HUES48 (cell line): Measurements from ENCODE around the gene SERINC3.

ENCODE experiments used
- H3K27ac ChIP-seq: one replicate; pipeline ENCODE4 v1.7.0; 2013; ENCODE audit warnings: low read depth, low read length, inconsistent platforms
- H3K27me3 ChIP-seq: 2 replicates; pipeline ENCODE4 v1.6.1; 2013; ENCODE audit warnings: mild to moderate bottlenecking, low read length; ENCODE audit not compliant: control insufficient read depth, insufficient read depth
- H3K36me3 ChIP-seq: 2 replicates; pipeline ENCODE4 v1.6.1; 2013; ENCODE audit warnings: low read length; ENCODE audit not compliant: control insufficient read depth, insufficient read depth
- H3K4me1 ChIP-seq: 2 replicates; pipeline ENCODE4 v1.6.1; 2013; ENCODE audit warnings: mild to moderate bottlenecking, low read length; ENCODE audit not compliant: control insufficient read depth, insufficient read depth
- H3K4me3 ChIP-seq: 2 replicates; pipeline ENCODE4 v1.5.1; 2013; ENCODE audit warnings: mild to moderate bottlenecking, low read depth, low read length
- H3K9ac ChIP-seq: 2 replicates; pipeline ENCODE4 v1.6.1; 2013; ENCODE audit warnings: mild to moderate bottlenecking, low read depth, low read length, moderate library complexity
- H3K9me3 ChIP-seq: 2 replicates; pipeline ENCODE4 v1.6.1; 2013; ENCODE audit warnings: low read length; ENCODE audit not compliant: control insufficient read depth, insufficient read depth

SERINC3 gene

GRCh38 chr20:44464514-44464913, 57.4 kb downstream of the SERINC3 start:
- Histone ChIP-seq H3K4me3 (no peak overlapping the region), H3K27ac (no peak overlapping the region), H3K36me3 (no peaks in the 10 kb centered on the region), H3K27me3 (no peaks in the 10 kb centered on the region), H3K9ac (no peak overlapping the region), H3K9me3 (no peaks in the 10 kb centered on the region), H3K4me1 (0 out of 2 replicates have a peak, but pooled peaks cover 6% of the 10 kb centered on the region)

GRCh38 chr20:44463466-44463865, 58.4 kb downstream of the SERINC3 start:
- no peaks in the 10 kb centered on the region for H3K9me3 ChIP-seq
- no peak overlapping the region for H3K9ac ChIP-seq
- H3K4me3 ChIP-seq: no peak overlapping the region
- H3K36me3 ChIP-seq: no peaks in the 10 kb centered on the region
- no peaks in the 10 kb centered on the region for H3K27me3 ChIP-seq
- H3K27ac ChIP-seq: no peak overlapping the region
- 0 out of 2 replicates have a peak, but pooled peaks cover 6% of the 10 kb centered on the region for H3K4me1 ChIP-seq

- H3K27ac ChIP-seq: no peak overlapping the region
- H3K9ac ChIP-seq: no peak overlapping the region
- no peaks in the 10 kb centered on the region for H3K27me3 ChIP-seq
- H3K4me3 ChIP-seq: no peak overlapping the region
- no peaks in the 10 kb centered on the region for H3K36me3 ChIP-seq
- H3K4me1 ChIP-seq: 0 out of 2 replicates have a peak, but pooled peaks cover 6% of the 10 kb centered on the region
- H3K9me3 ChIP-seq: no peaks in the 10 kb centered on the region
Measured at GRCh38 chr20:44461803-44462174, 60.1 kb downstream of the SERINC3 start.

- Histone ChIP-seq H3K36me3 (no peaks in the 10 kb centered on the region), H3K4me1 (0 out of 2 replicates have a peak, but pooled peaks cover 6% of the 10 kb centered on the region), H3K9ac (no peak overlapping the region), H3K4me3 (no peak overlapping the region), H3K27me3 (no peaks in the 10 kb centered on the region), H3K27ac (no peak overlapping the region), H3K9me3 (no peaks in the 10 kb centered on the region)
Measured at GRCh38 chr20:44461142-44461802, 60.6 kb downstream of the SERINC3 start.

- no peaks in the 10 kb centered on the region for H3K36me3 ChIP-seq
- H3K9me3 ChIP-seq: no peaks in the 10 kb centered on the region
- H3K4me1 ChIP-seq: 0 out of 2 replicates have a peak, but pooled peaks cover 6% of the 10 kb centered on the region
- H3K9ac ChIP-seq: no peak overlapping the region
- no peaks in the 10 kb centered on the region for H3K27me3 ChIP-seq
- H3K27ac ChIP-seq: no peak overlapping the region
- no peak overlapping the region for H3K4me3 ChIP-seq
Measured at GRCh38 chr20:44460795-44461141, 61.1 kb downstream of the SERINC3 start.

GRCh38 chr20:44459271-44459670, 62.6 kb downstream of the SERINC3 start:
- H3K4me3 ChIP-seq: no peak overlapping the region
- no peak overlapping the region for H3K27ac ChIP-seq
- no peak overlapping the region for H3K9ac ChIP-seq
- no peaks in the 10 kb centered on the region for H3K36me3 ChIP-seq
- H3K9me3 ChIP-seq: no peaks in the 10 kb centered on the region
- no peaks in the 10 kb centered on the region for H3K27me3 ChIP-seq
- 0 out of 2 replicates have a peak, but pooled peaks cover 6% of the 10 kb centered on the region for H3K4me1 ChIP-seq

- no peak overlapping the region for H3K4me3 ChIP-seq
Measured at GRCh38 chr20:44457016-44457415, 64.9 kb downstream of the SERINC3 start.

GRCh38 chr20:44456611-44457010, 65.3 kb downstream of the SERINC3 start:
- Histone ChIP-seq H3K4me1 (0 out of 2 replicates have a peak, but pooled peaks cover 4% of the 10 kb centered on the region), H3K27ac (no peak overlapping the region), H3K4me3 (no peak overlapping the region), H3K27me3 (no peaks in the 10 kb centered on the region), H3K9ac (no peak overlapping the region), H3K9me3 (no peaks in the 10 kb centered on the region), H3K36me3 (no peaks in the 10 kb centered on the region)

More at GRCh38 chr20:44457016-44457415, 64.9 kb downstream of the SERINC3 start:
- Histone ChIP-seq H3K27me3 (no peaks in the 10 kb centered on the region), H3K9ac (no peak overlapping the region), H3K36me3 (no peaks in the 10 kb centered on the region), H3K9me3 (no peaks in the 10 kb centered on the region), H3K27ac (no peak overlapping the region), H3K4me1 (0 out of 2 replicates have a peak, but pooled peaks cover 6% of the 10 kb centered on the region)

GRCh38 chr20:44455126-44455525, 66.7 kb downstream of the SERINC3 start:
- Histone ChIP-seq H3K27ac (no peak overlapping the region), H3K4me3 (no peak overlapping the region), H3K36me3 (no peaks in the 10 kb centered on the region), H3K9me3 (no peaks in the 10 kb centered on the region), H3K4me1 (no peaks in the 10 kb centered on the region), H3K27me3 (no peaks in the 10 kb centered on the region), H3K9ac (no peak overlapping the region)

GRCh38 chr20:44454306-44454963, 67.4 kb downstream of the SERINC3 start:
- Histone ChIP-seq H3K4me1 (no peaks in the 10 kb centered on the region), H3K9ac (no peak overlapping the region), H3K27me3 (no peaks in the 10 kb centered on the region), H3K36me3 (no peaks in the 10 kb centered on the region), H3K27ac (no peak overlapping the region), H3K4me3 (no peak overlapping the region), H3K9me3 (no peaks in the 10 kb centered on the region)

- no peak overlapping the region for H3K27ac ChIP-seq
- H3K27me3 ChIP-seq: no peaks in the 10 kb centered on the region
- no peaks in the 10 kb centered on the region for H3K4me1 ChIP-seq
- H3K4me3 ChIP-seq: no peak overlapping the region
- H3K36me3 ChIP-seq: no peaks in the 10 kb centered on the region
- no peaks in the 10 kb centered on the region for H3K9me3 ChIP-seq
- H3K9ac ChIP-seq: no peak overlapping the region
Measured at GRCh38 chr20:44450903-44451450, 70.9 kb downstream of the SERINC3 start.
